Ishikawa (cell line): ENCODE data around the gene NRXN3.

Experiments
- CEBPB ChIP-seq: IDR thresholded peaks from 2 replicates; pipeline ENCODE4 v1.6.1; 2012
- EGR1 ChIP-seq: IDR thresholded peaks from 2 replicates; pipeline ENCODE4 v1.6.1; 2012
- EP300 ChIP-seq: IDR thresholded peaks from 2 replicates; pipeline ENCODE4 v1.6.1; 2012; ENCODE audit warnings: borderline replicate concordance
- MAX ChIP-seq: IDR thresholded peaks from 2 replicates; pipeline ENCODE4 v1.6.1; 2012
- RAD21 ChIP-seq: IDR thresholded peaks from 2 replicates; pipeline ENCODE4 v1.6.1; 2012; ENCODE audit warnings: low read depth
- REST ChIP-seq: IDR thresholded peaks from 2 replicates; pipeline ENCODE4 v1.6.1; 2012; ENCODE audit warnings: low read depth, mild to moderate bottlenecking
- YY1 ChIP-seq: IDR thresholded peaks from 2 replicates; pipeline ENCODE4 v1.6.1; 2012; ENCODE audit warnings: low read depth

GRCh38 chr14:78425330-78425729 is 255.2 kb downstream of the NRXN3 start:
- no peak for TF ChIP-seq RAD21
- no peak for TF ChIP-seq EGR1
- TF ChIP-seq EP300: no peak
- TF ChIP-seq REST: no peak
- TF ChIP-seq CEBPB: no peak
- no peak for TF ChIP-seq MAX
- no peak for TF ChIP-seq YY1
